GM12878 (cell line): ENCODE results near the gene TMEM209. TPM values are rescaled to one million over a fixed set of nuclear protein-coding genes. Genes with fewer than 3 reads are reported as not detected.
"Not testable (repeated sequence)": the region's sequence is repeated elsewhere in the genome, so short reads cannot be mapped to it uniquely, and the experiment has no call there.

Experiments used
- ATAC-seq: fragments of 200-7000 bp; cut with Tn5 transposase; 3 replicates; pipeline ENCODE4 v1.9.1; 2020; ENCODE audit warnings: mild to moderate bottlenecking, moderate library complexity
- BruUV-seq: library from RNA; stranded (reverse); fragments of 400-500 nt; replicated peaks from 2 replicates; lab custom pipeline; 2021; lab: Mats Ljungman, UMichigan
- CTCF ChIA-PET: fragments of 300-600 bp; sonication (Branson Sonifier 250); formaldehyde crosslinking; extraction: SDS; loops from one replicate; lab custom pipeline; 2021; ENCODE audit warnings: inconsistent platforms; lab: Yijun Ruan, JAX
- POLR2A ChIA-PET: fragments of 350-600 bp; formaldehyde crosslinking; extraction: SDS; loops from one replicate; lab custom pipeline; 2021; ENCODE audit warnings: inconsistent platforms; lab: Charles Lee
- RAD21 ChIA-PET: fragments of 300-600 bp; sonication (Branson Sonifier 250); formaldehyde crosslinking; loops from one replicate; lab custom pipeline; 2023; ENCODE audit warnings: antibody characterized with exemption; ENCODE audit not compliant: unreplicated experiment; lab: Charles Lee
- SMC1A ChIA-PET: fragments of 300-600 bp; sonication (Branson Sonifier 250); formaldehyde crosslinking; loops from one replicate; lab custom pipeline; 2023; ENCODE audit not compliant: unreplicated experiment, uncharacterized antibody; lab: Charles Lee
- DNase-seq: peaks from one replicate; pipeline ENCODE4 v3.0.0-alpha.2; 2011; ENCODE audit warnings: low read depth, low spot score
- FAIRE-seq: peaks from 3 replicates; lab custom pipeline; 2011; peaks lifted over from hg19 to GRCh38; lab: Jason Lieb, UNC
- H2AFZ ChIP-seq: 2 replicates; pipeline ENCODE4 v1.6.0; 2011; ENCODE audit warnings: low read depth, low read length, control low read depth; ENCODE audit not compliant: control insufficient read depth
- H3K27ac ChIP-seq: 2 replicates; pipeline ENCODE4 v1.5.1; 2011; ENCODE audit warnings: control low read depth; ENCODE audit not compliant: control insufficient read depth, insufficient read depth
- H3K27me3 ChIP-seq, 2 experiments: replicated peaks in 1 of 2; 2 replicates each; pipeline versions ENCODE4 v1.6.0 to v1.6.1; 2011; ENCODE audit warnings: low read length in 1 of 2; ENCODE audit not compliant: control insufficient read depth in 2 of 2, insufficient read depth in 2 of 2
- H3K36me3 ChIP-seq, 2 experiments: 2 replicates each; pipeline ENCODE4 v1.5.1; 2011; ENCODE audit warnings: low read length in 1 of 2; ENCODE audit not compliant: control insufficient read depth in 2 of 2, insufficient read depth in 2 of 2
- H3K4me1 ChIP-seq: 2 replicates; pipeline ENCODE4 v1.6.1; 2011; ENCODE audit warnings: mild to moderate bottlenecking, low read length, moderate library complexity, mixed read lengths; ENCODE audit not compliant: control insufficient read depth, insufficient read depth
- H3K4me2 ChIP-seq: 2 replicates; pipeline ENCODE4 v1.6.0; 2011; ENCODE audit warnings: control low read depth; ENCODE audit not compliant: control insufficient read depth, insufficient read depth
- H3K4me3 ChIP-seq: fragments of 200-600 bp; sonication (generic); 2 replicates; pipeline ENCODE4 v1.5.1; 2016
- H3K79me2 ChIP-seq: 2 replicates; pipeline ENCODE4 v1.6.0; 2011; ENCODE audit warnings: low read length; ENCODE audit not compliant: control insufficient read depth, insufficient read depth
- H3K9ac ChIP-seq: 2 replicates; pipeline ENCODE4 v1.8.0; 2011; ENCODE audit warnings: low read length, control low read depth, mixed read lengths; ENCODE audit not compliant: control insufficient read depth, insufficient read depth
- H3K9me3 ChIP-seq: replicated peaks from 3 replicates; pipeline ENCODE4 v1.5.1; 2011; ENCODE audit warnings: mild to moderate bottlenecking, low read length; ENCODE audit not compliant: control insufficient read depth, insufficient read depth
- H4K20me1 ChIP-seq: 2 replicates; pipeline ENCODE4 v1.6.0; 2011; ENCODE audit not compliant: control insufficient read depth, insufficient read depth
- BCL11A ChIP-seq: IDR thresholded peaks from 2 replicates; pipeline ENCODE4 v1.6.1; 2011; ENCODE audit warnings: low read depth, low read length
- CTCF ChIP-seq, 3 experiments: IDR thresholded peaks in 2 of 3; conservative IDR thresholded peaks in 1 of 3; 2 replicates each; pipeline ENCODE4 v1.5.1; 2011; ENCODE audit warnings: low read depth in 3 of 3, low read length in 3 of 3, mild to moderate bottlenecking in 3 of 3, control low read depth in 2 of 3, moderate library complexity in 2 of 3, inconsistent platforms in 1 of 3, mixed read lengths in 1 of 3; ENCODE audit not compliant: control insufficient read depth in 2 of 3, insufficient read depth in 1 of 3; ENCODE audit errors: extremely low read depth in 1 of 3
- EP300 ChIP-seq, 2 experiments: fragments of 150-350 bp in 1 of 2; IDR thresholded peaks; 2 replicates each; pipeline ENCODE4 v1.6.1; 2011 to 2012; ENCODE audit warnings: low read depth in 2 of 2, low read length in 2 of 2, borderline replicate concordance in 1 of 2, improper control_type of control experiment in 1 of 2, inconsistent platforms in 1 of 2; ENCODE audit not compliant: control insufficient read depth in 1 of 2
- MEF2B ChIP-seq: fragments of 450-650 bp; IDR thresholded peaks from 2 replicates; pipeline ENCODE4 v1.6.1; 2018; ENCODE audit warnings: mild to moderate bottlenecking, moderate library complexity; ENCODE audit not compliant: partially characterized antibody, poor library complexity, severe bottlenecking
- MXI1 ChIP-seq: fragments of 150-350 bp; IDR thresholded peaks from 2 replicates; pipeline ENCODE4 v1.6.1; 2011; ENCODE audit warnings: low read depth, mild to moderate bottlenecking, inconsistent platforms, low read length, improper control_type of control experiment
- POLR2AphosphoS5 ChIP-seq: IDR thresholded peaks from 2 replicates; pipeline ENCODE4 v1.6.1; 2011; ENCODE audit warnings: mild to moderate bottlenecking, low read length, inconsistent platforms
- RELA ChIP-seq: fragments of 450-650 bp; IDR thresholded peaks from 2 replicates; pipeline ENCODE4 v1.8.0; 2014; ENCODE audit warnings: borderline replicate concordance; ENCODE audit not compliant: partially characterized antibody
- TCF12 ChIP-seq: IDR thresholded peaks from 2 replicates; pipeline ENCODE4 v1.6.1; 2011; ENCODE audit warnings: low read depth, mild to moderate bottlenecking, low read length
- WGBS: methylation state at CpG from one replicate; pipeline ENCODE4 v1.1.6; 2016; ENCODE audit warnings: low lambda C conversion rate; ENCODE audit not compliant: insufficient replicate concordance, insufficient coverage; ENCODE audit errors: missing lambda C conversion rate; 5-methylcytosine and 5-hydroxymethylcytosine counted together
- in situ Hi-C: fragments of 300-500 bp; cut with MboI; formaldehyde crosslinking; loops from 9 replicates; pipeline ENCODE4 v1.14.3; 2018; ENCODE audit warnings: mixed read lengths
- intact Hi-C: fragments of 100-400 bp; cut with micrococcal nuclease; formaldehyde crosslinking; loops from one replicate; pipeline ENCODE4 v1.14.2; 2022; ENCODE audit not compliant: unreplicated experiment
- polyA plus RNA-seq, 11 experiments: library from polyadenylated mRNA; depleted of rRNA in 4 of 11; unstranded in 6 of 11; stranded (reverse) in 5 of 11; fragments of >200 nt; fragmentation: Nextera tagmentation in 4 of 11; fragmentation: Illumina TruSeq in 1 of 11; extraction: Ambion mirVana in 4 of 11; extraction: Trizol in 1 of 11; gene quantifications; 1 replicate in 1 of 11; 2 replicates in 10 of 11; pipeline versions ENCODE4 v1.2.1 to v1.2.3, GENCODE V29; 2011 to 2016; ENCODE audit warnings: inconsistent platforms in 2 of 11, missing spikeins in 2 of 11, low read depth in 1 of 11
- total RNA-seq, 4 experiments: library from RNA; depleted of rRNA in 3 of 4; stranded (reverse); fragments of >200 nt in 3 of 4; fragmentation: Illumina TruSeq in 1 of 4; extraction: Trizol in 1 of 4; gene quantifications; 2 replicates each; pipeline versions ENCODE4 v1.2.1 to v1.2.3, GENCODE V29; 2013 to 2021

TMEM209 gene
- total and polyA plus RNA-seq, 10 of the 15 experiments (the other 5 are each of a cell fraction or from before 2014, with no cell fraction given): 22.1 to 41.2 (median 35.1) TPM

- no peak for TF ChIP-seq TCF12
- no peak for TF ChIP-seq POLR2AphosphoS5
Measured at GRCh38 chr7:130127404-130127803, 77.8 kb downstream of the TMEM209 start (continued).

- H3K27ac ChIP-seq, ATAC-seq, H4K20me1 ChIP-seq, CTCF ChIA-PET, intact Hi-C loops, H3K4me2 ChIP-seq, H3K9me3 ChIP-seq, RAD21 ChIA-PET, H3K79me2 ChIP-seq, FAIRE-seq, H3K4me3 ChIP-seq, DNase-seq, POLR2A ChIA-PET, BruUV-seq, H3K9ac ChIP-seq, SMC1A ChIA-PET, in situ Hi-C loops, H3K27me3 ChIP-seq, H2AFZ ChIP-seq, H3K4me1 ChIP-seq: not testable (repeated sequence)
- H3K36me3 ChIP-seq: peaks cover 2 to 20% of the 10 kb centered on the region in 2 experiments
- 90% methylated on average over 3 of the region's 3 CpGs for WGBS
Measured at GRCh38 chr7:130126840-130127239, 78.4 kb downstream of the TMEM209 start.

GRCh38 chr7:130124711-130125110 is 80.5 kb downstream of the TMEM209 start:
- RAD21 ChIA-PET: no interaction called here
- FAIRE-seq (no peak), DNase-seq (no peak), ATAC-seq (no peak)
- Histone ChIP-seq H3K27ac (no peak overlapping the region), H3K4me3 (no peak overlapping the region), H3K9ac (no peak overlapping the region), H3K9me3 (no peaks in the 10 kb centered on the region), H4K20me1 (no peaks in the 10 kb centered on the region), H3K4me2 (no peak overlapping the region), H2AFZ (no peak overlapping the region), H3K36me3 (peaks cover 2 to 14% of the 10 kb centered on the region in 2 experiments), H3K79me2 (no peaks in the 10 kb centered on the region), H3K4me1 (0 out of 2 replicates have a peak, but pooled peaks cover 2% of the 10 kb centered on the region), H3K27me3 (no peaks in the 10 kb centered on the region)
- POLR2A ChIA-PET: no interaction called here
- intact Hi-C loops: no loop called here
- SMC1A ChIA-PET: interaction anchor here (0.7 to 1.0 kb wide), 2 partner anchors 13 to 15 kb away, joined by 3 to 4 read pairs; no protein-coding TSS in a partner anchor
- CTCF ChIA-PET: interaction anchor here (0.6 to 1.2 kb wide), 2 partner anchors 258 to 633 kb away, joined by 3 read pairs; no protein-coding TSS in a partner anchor
- BruUV-seq: no TSS peak
- 95% methylated on average over 2 of the region's 2 CpGs for WGBS
- in situ Hi-C loops: no loop called here
- no peak for TF ChIP-seq MXI1
- no peak for TF ChIP-seq CTCF (IDR thresholded peaks at IDR 0.05 in 2 of 3, conservative IDR thresholded peaks at IDR 0.05 in 1 of 3; ENCODE audit: control insufficient read depth in 2 of 3, extremely low read depth in 1 of 3, insufficient read depth in 1 of 3, low read depth in 3 of 3, low read length in 3 of 3)
- TF ChIP-seq MEF2B: no peak
- TF ChIP-seq BCL11A: no peak
- TF ChIP-seq RELA: no peak
- TF ChIP-seq EP300 (IDR thresholded peaks at IDR 0.05; ENCODE audit: borderline replicate concordance in 1 of 2, control insufficient read depth in 1 of 2, low read depth in 2 of 2, low read length in 2 of 2): no peak
